HL-60/S4 treated with retinoic acid at 250 ng/mL for 4 days and 3 days (cell line): ENCODE data around the gene THOP1.

Source experiments
- in situ Hi-C: fragments of 300-500 bp; cut with MboI; formaldehyde crosslinking; loops from 2 replicates; pipeline ENCODE4 v1.7.0; 2022; ENCODE audit warnings: low sequenced_read_pairs

THOP1 gene

DNA sequence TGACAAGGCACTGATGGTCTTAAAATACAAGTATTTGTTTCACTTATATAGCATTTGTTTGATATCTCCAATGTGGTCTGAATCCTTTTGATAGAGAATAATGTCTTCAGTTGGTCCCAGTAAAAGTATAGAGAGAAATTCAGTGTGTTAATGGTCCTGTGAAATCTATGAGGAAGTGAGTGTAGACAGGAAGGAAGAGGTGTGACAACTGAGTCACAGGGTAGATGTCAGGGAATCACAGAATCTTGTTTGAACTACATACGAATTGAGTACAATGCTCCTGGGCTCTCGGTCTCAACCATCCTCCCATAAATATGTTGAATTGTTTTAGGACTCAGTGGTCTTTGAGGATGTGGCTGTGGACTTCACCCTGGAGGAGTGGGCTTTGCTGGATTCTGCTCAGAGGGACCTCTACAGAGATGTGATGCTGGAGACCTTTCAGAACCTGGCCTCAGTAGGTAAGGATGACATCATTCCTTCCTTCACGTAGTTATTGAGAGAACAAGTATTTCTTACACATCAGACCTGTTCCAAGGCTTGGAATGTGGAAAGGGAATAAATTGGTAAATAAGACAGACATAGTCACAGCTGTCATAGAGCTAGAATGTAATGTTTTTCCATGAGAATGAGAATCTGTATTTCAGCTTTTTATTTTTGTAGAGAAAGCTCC is 65.1 kb downstream of the THOP1 start:
- in situ Hi-C loops, result no loop called here

DNA sequence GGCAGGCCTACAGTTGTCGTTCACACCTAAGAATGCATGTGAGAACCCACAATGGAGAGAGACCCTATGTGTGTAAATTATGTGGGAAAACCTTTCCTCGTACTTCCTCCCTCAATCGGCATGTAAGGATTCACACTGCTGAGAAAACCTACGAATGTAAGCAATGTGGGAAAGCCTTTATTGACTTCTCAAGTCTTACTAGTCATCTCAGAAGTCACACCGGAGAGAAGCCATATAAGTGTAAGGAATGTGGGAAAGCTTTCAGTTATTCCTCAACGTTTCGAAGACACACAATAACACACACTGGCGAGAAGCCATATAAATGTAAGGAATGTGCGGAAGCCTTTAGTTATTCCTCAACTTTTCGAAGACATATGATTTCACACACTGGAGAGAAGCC is 67.3 kb downstream of the THOP1 start:
- in situ Hi-C loops, result no loop called here

GRCh38 chr19:2853015-2853606 is 67.8 kb downstream of the THOP1 start:
- in situ Hi-C loops, result no loop called here

DNA sequence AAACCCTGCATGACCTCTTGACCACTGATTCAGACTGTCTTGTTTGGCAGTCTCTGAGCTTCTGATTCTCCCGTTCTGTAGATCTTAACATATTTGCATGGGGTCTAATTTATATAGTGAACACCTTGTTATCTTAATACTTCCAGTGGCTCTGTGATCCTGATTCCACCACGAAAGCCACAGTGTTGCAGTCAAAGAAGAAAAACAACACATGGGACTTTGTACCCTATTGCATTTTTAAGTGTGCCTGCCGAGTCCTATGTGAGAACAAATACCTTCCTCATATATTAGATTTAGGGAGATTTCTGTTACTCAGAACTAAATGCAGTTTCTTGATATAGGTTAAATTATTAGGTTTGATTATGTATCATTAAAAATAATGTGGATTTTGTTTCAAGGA is 69.5 kb downstream of the THOP1 start:
- in situ Hi-C loops, result no loop called here

DNA sequence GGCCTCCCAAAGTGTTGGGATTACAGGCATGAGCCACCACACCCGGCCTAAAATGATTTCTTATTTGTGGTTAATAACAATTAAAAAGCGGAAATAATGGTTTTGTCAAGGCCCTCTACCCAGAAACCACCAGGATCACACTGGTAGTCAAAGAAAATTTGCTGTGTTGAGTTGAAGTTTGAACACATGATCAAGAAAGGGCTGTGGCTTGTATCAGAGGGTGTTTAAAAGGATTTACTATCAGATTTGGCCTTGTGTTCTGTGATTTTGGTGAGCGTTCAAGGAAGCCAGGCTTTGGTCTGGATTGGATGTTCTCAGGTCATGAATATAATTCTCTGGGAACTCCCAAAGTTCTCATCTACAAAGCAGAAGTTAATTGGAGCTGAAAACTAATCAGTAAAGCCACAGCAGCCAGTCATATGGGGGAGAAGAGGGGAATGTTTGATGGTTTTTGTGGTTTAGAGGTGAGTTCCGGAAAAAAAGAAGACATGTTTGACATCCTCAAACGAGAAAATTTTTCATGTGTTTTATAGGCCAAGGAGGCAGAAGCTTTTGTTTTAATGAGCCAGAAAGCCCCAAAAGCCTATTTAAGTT is 71.3 kb downstream of the THOP1 start:
- in situ Hi-C loops, result no loop called here

DNA sequence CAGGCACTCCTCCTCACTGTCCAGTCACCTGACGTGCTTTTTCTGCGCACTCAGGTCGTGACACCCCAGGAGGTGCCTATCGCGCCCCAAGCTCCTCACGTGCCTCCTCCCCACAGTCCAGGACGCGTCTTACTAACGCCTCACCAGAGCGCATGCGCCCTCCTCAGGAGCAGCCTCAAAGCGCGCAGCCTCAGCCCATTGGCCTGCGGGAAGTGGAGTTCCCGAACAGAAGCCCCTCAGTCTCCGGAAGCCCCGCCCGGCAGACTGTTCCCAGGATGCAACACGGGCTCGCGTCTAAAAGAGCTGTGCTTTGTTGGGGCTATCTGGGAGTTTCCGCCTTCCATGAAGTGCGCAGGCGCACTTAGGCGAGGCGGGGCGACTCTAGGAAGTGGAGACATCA is 73.6 kb downstream of the THOP1 start:
- in situ Hi-C loops, result no loop called here

- in situ Hi-C loops, result no loop called here
Observed at GRCh38 chr19:2863816-2864215, 78.5 kb downstream of the THOP1 start.
